IMR-90 (cell line): ENCODE data around the gene IARS2. TPM values are rescaled to one million over a fixed set of nuclear protein-coding genes. Genes with fewer than 3 reads are reported as not detected.

Source experiments
- ATAC-seq: fragments of 200-7000 bp; cut with Tn5 transposase; 2 replicates; pipeline ENCODE4 v1.9.1; 2020; ENCODE audit warnings: low read depth, mild to moderate bottlenecking, moderate library complexity
- BruUV-seq: library from RNA; stranded (reverse); fragments of 400-500 nt; replicated peaks from 2 replicates; lab custom pipeline; 2021; lab: Mats Ljungman, UMichigan
- CTCF ChIA-PET: fragments of 300-600 bp; formaldehyde crosslinking; extraction: SDS; loops from one replicate; lab custom pipeline; 2021; ENCODE audit warnings: antibody characterized with exemption; lab: Yijun Ruan, JAX
- POLR2A ChIA-PET: fragments of 300-600 bp; sonication (Branson Sonifier 250); formaldehyde crosslinking; loops from one replicate; lab custom pipeline; 2022; ENCODE audit warnings: antibody characterized with exemption; ENCODE audit not compliant: unreplicated experiment; lab: Charles Lee
- DNase-seq: peaks from one replicate; pipeline ENCODE4 v3.0.0; 2013
- H2AFZ ChIP-seq: replicated peaks from 2 replicates; pipeline ENCODE3; 2013; ENCODE audit warnings: low read length, mild to moderate bottlenecking; ENCODE audit not compliant: poor library complexity
- H2AK5ac ChIP-seq: 2 replicates; pipeline ENCODE4 v1.6.1; 2013; ENCODE audit warnings: low read depth, low read length, inconsistent platforms
- H2AK9ac ChIP-seq: replicated peaks from 2 replicates; pipeline ENCODE3; 2013; ENCODE audit warnings: mild to moderate bottlenecking, low read depth, low read length, moderate library complexity; ENCODE audit not compliant: poor library complexity
- H2BK120ac ChIP-seq: 2 replicates; pipeline ENCODE4 v1.6.1; 2013; ENCODE audit warnings: low read depth, low read length, inconsistent platforms
- H2BK15ac ChIP-seq: 3 replicates; pipeline ENCODE4 v1.6.1; 2013; ENCODE audit warnings: low read depth, low read length, inconsistent platforms
- H2BK20ac ChIP-seq: 2 replicates; pipeline ENCODE4 v1.6.1; 2013; ENCODE audit warnings: low read depth, mild to moderate bottlenecking, inconsistent platforms, low read length, moderate library complexity
- H2BK5ac ChIP-seq: 2 replicates; pipeline ENCODE4 v1.6.1; 2013; ENCODE audit warnings: mild to moderate bottlenecking, low read depth, low read length, inconsistent platforms; ENCODE audit not compliant: poor library complexity, severe bottlenecking
- H3K14ac ChIP-seq: replicated peaks from 2 replicates; pipeline ENCODE4 v1.6.1; 2013; ENCODE audit warnings: low read depth, low read length, inconsistent platforms
- H3K18ac ChIP-seq: 2 replicates; pipeline ENCODE4 v1.6.1; 2013; ENCODE audit warnings: low read depth, low read length, control low read depth
- H3K23ac ChIP-seq: 2 replicates; pipeline ENCODE4 v1.6.1; 2013; ENCODE audit warnings: low read depth, low read length, inconsistent platforms
- H3K27ac ChIP-seq: 2 replicates; pipeline ENCODE4 v1.5.1; 2013; ENCODE audit warnings: mild to moderate bottlenecking, control low read depth, low read length; ENCODE audit not compliant: insufficient read depth
- H3K27me3 ChIP-seq: 2 replicates; pipeline ENCODE4 v1.6.1; 2013; ENCODE audit warnings: low read length; ENCODE audit not compliant: control insufficient read depth, insufficient read depth
- H3K36me3 ChIP-seq: 2 replicates; pipeline ENCODE4 v1.6.1; 2013; ENCODE audit warnings: low read length, mixed read lengths; ENCODE audit not compliant: control insufficient read depth, insufficient read depth
- H3K4ac ChIP-seq: 2 replicates; pipeline ENCODE4 v1.6.1; 2013; ENCODE audit warnings: low read depth, low read length, inconsistent platforms
- H3K4me1 ChIP-seq: 2 replicates; pipeline ENCODE4 v1.6.1; 2013; ENCODE audit warnings: low read length, mixed read lengths; ENCODE audit not compliant: control insufficient read depth, insufficient read depth
- H3K4me2 ChIP-seq: 2 replicates; pipeline ENCODE4 v1.6.1; 2013; ENCODE audit warnings: low read depth, mild to moderate bottlenecking, control low read depth, low read length, moderate library complexity
- H3K4me3 ChIP-seq: 2 replicates; pipeline ENCODE4 v1.5.1; 2013; ENCODE audit warnings: low read depth, mild to moderate bottlenecking, control low read depth, low read length, moderate library complexity; ENCODE audit not compliant: insufficient read depth
- H3K56ac ChIP-seq: 2 replicates; pipeline ENCODE4 v1.6.1; 2013; ENCODE audit warnings: low read length, inconsistent platforms; ENCODE audit not compliant: insufficient read depth; ENCODE audit errors: extremely low read depth
- H3K79me1 ChIP-seq, 2 experiments: 2 replicates each; pipeline ENCODE4 v1.6.1; 2013; ENCODE audit warnings: low read length in 2 of 2, inconsistent platforms in 1 of 2, low read depth in 1 of 2
- H3K9ac ChIP-seq: 2 replicates; pipeline ENCODE4 v1.6.1; 2013; ENCODE audit warnings: low read depth, low read length, control low read depth
- H3K9me1 ChIP-seq: 2 replicates; pipeline ENCODE4 v1.6.1; 2013; ENCODE audit warnings: low read length, inconsistent platforms; ENCODE audit not compliant: insufficient read depth
- H3K9me3 ChIP-seq: 2 replicates; pipeline ENCODE4 v1.6.1; 2013; ENCODE audit warnings: low read length; ENCODE audit not compliant: control insufficient read depth, insufficient read depth
- H4K20me1 ChIP-seq: 2 replicates; pipeline ENCODE4 v1.6.1; 2013; ENCODE audit warnings: low read length, inconsistent platforms; ENCODE audit not compliant: insufficient read depth
- H4K5ac ChIP-seq: 2 replicates; pipeline ENCODE4 v1.6.1; 2013; ENCODE audit warnings: mild to moderate bottlenecking, low read depth, low read length, control low read depth
- H4K8ac ChIP-seq, 2 experiments: 2 replicates each; pipeline ENCODE4 v1.6.1; 2013; ENCODE audit warnings: low read depth in 2 of 2, low read length in 2 of 2, control low read depth in 1 of 2, inconsistent platforms in 1 of 2
- H4K91ac ChIP-seq: 2 replicates; pipeline ENCODE4 v1.6.1; 2013; ENCODE audit warnings: low read depth, low read length, inconsistent platforms; ENCODE audit not compliant: insufficient read depth
- BHLHE40 ChIP-seq: fragments of 150-350 bp; IDR thresholded peaks from 2 replicates; pipeline ENCODE4 v1.6.1; 2016; ENCODE audit warnings: mild to moderate bottlenecking, low read depth, low read length
- ELK1 ChIP-seq: fragments of 150-350 bp; IDR thresholded peaks from 2 replicates; pipeline ENCODE4 v1.6.1; 2016; ENCODE audit warnings: low read depth, mild to moderate bottlenecking, low read length, moderate library complexity, borderline replicate concordance
- MAZ ChIP-seq: IDR thresholded peaks from 2 replicates; pipeline ENCODE4 v1.6.1; 2012; ENCODE audit warnings: low read depth, mild to moderate bottlenecking, low read length, improper control_type of control experiment, moderate library complexity, borderline replicate concordance
- MXI1 ChIP-seq: IDR thresholded peaks from 2 replicates; pipeline ENCODE4 v1.6.1; 2012; ENCODE audit warnings: low read depth, mild to moderate bottlenecking, low read length, moderate library complexity, borderline replicate concordance
- NFE2L2 ChIP-seq: fragments of 150-350 bp; IDR thresholded peaks from 2 replicates; pipeline ENCODE4 v1.6.1; 2016; ENCODE audit warnings: low read depth, mild to moderate bottlenecking, low read length
- POLR2A ChIP-seq: IDR thresholded peaks from 2 replicates; pipeline ENCODE4 v1.6.1; 2012; ENCODE audit warnings: mild to moderate bottlenecking, low read depth, low read length
- RAD21 ChIP-seq: IDR thresholded peaks from 2 replicates; pipeline ENCODE4 v1.6.1; 2012; ENCODE audit warnings: low read length, improper control_type of control experiment
- RFX5 ChIP-seq: IDR thresholded peaks from 2 replicates; pipeline ENCODE4 v1.8.0; 2012; ENCODE audit warnings: low read depth, mild to moderate bottlenecking, low read length, moderate library complexity
- WGBS, 2 experiments: methylation state at CpG; one replicate each; pipeline versions ENCODE4 v1.1.5 to v1.1.7; 2013; ENCODE audit warnings: missing lambda C conversion rate in 2 of 2; ENCODE audit not compliant: insufficient read length in 1 of 2; ENCODE audit errors: extremely low coverage in 2 of 2; 5-methylcytosine and 5-hydroxymethylcytosine counted together
- dilution Hi-C: fragments of 300-500 bp; cut with HindIII; formaldehyde crosslinking; loops from one replicate; pipeline ENCODE4 v1.14.3; 2018; ENCODE audit warnings: low sequenced_read_pairs; ENCODE audit not compliant: unreplicated experiment
- in situ Hi-C: fragments of 300-500 bp; cut with MboI; formaldehyde crosslinking; loops from 3 replicates; pipeline ENCODE4 v1.14.3; 2019; ENCODE audit warnings: low sequenced_read_pairs, inconsistent platforms, mixed read lengths
- intact Hi-C: fragments of 100-400 bp; cut with micrococcal nuclease; formaldehyde crosslinking; loops from 2 replicates; pipeline ENCODE4 v1.10.0; 2022
- polyA plus RNA-seq, 3 experiments: library from polyadenylated mRNA; depleted of rRNA; stranded (reverse); fragments of >200 nt; gene quantifications; 2 replicates each; pipeline ENCODE4 v1.2.3, GENCODE V29; 2012; ENCODE audit warnings: low replicate concordance in 1 of 3
- total RNA-seq: library from RNA; depleted of rRNA; stranded (reverse); fragments of >200 nt; gene quantifications from 2 replicates; pipeline ENCODE4 v1.2.3, GENCODE V29; 2012
- TF ChIP-seq, protein P1 (sequence below): fragments of 150-350 bp; IDR thresholded peaks from 2 replicates; pipeline ENCODE4 v1.6.1; 2017; ENCODE audit warnings: mild to moderate bottlenecking, antibody characterized with exemption, low read length, low read depth

Gene IARS2
- total and polyA plus RNA-seq, 2 of the 4 experiments (the other 2 are of a cell fraction), result 34.8 to 77.4 TPM

DNA sequence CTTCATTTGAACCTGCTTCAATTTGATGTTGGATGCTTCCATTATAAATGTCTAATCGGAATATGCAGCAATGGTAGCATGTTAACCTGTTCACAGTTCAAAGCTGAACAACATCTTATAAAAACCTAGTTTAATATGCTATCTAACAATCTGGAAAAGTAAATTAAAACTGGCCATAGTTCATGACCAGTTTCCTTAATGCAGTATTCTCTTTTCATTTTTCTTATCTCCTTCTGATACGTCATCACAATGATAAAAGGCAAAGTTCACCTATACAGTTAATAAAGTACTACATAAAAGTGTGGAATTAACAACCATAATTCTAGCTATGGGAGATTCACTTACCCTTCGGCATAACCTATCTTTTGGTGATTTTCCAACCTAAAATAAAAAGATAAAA is 65.1 kb downstream of the IARS2 start:
- Histone ChIP-seq H2BK20ac (no peak overlapping the region), H2AFZ (no peak overlapping the region), H3K14ac (no peak overlapping the region), H3K9ac (no peak overlapping the region), H2BK120ac (no peak overlapping the region), H3K4me2 (no peak overlapping the region), H4K91ac (no peak overlapping the region), H3K9me1 (no peaks in the 10 kb centered on the region), H3K4ac (no peak overlapping the region), H3K4me1 (no peaks in the 10 kb centered on the region), H3K23ac (no peak overlapping the region), H3K56ac (no peak overlapping the region), H3K79me1 (no peaks in the 10 kb centered on the region; a peak in 1 of 4 replicates), H3K36me3 (peaks cover 19% of the 10 kb centered on the region), H4K8ac (no peak overlapping the region), H3K18ac (no peak overlapping the region), H3K27me3 (no peaks in the 10 kb centered on the region), H3K4me3 (no peak overlapping the region), H4K20me1 (no peaks in the 10 kb centered on the region), H3K9me3 (no peaks in the 10 kb centered on the region), H2BK15ac (no peak overlapping the region), H2BK5ac (no peak overlapping the region), H3K27ac (no peak overlapping the region), H4K5ac (no peak overlapping the region), H2AK5ac (no peak overlapping the region), H2AK9ac (no peak overlapping the region)
- dilution Hi-C loops, result no loop called here
- in situ Hi-C loops, result no loop called here
- BruUV-seq, result no TSS peak
- CTCF ChIA-PET, result interaction anchor here (0.7 kb wide), 1 partner anchor 11 kb away, joined by 3 read pairs; no protein-coding TSS in a partner anchor
- ATAC-seq (no peak), DNase-seq (no peak)
- WGBS, 2 experiments, result no CpG with 5 or more reads among the region's 3 CpGs
- intact Hi-C loops, result no loop called here
- no peak for TF ChIP-seq MAZ
- TF ChIP-seq, protein P1, sequence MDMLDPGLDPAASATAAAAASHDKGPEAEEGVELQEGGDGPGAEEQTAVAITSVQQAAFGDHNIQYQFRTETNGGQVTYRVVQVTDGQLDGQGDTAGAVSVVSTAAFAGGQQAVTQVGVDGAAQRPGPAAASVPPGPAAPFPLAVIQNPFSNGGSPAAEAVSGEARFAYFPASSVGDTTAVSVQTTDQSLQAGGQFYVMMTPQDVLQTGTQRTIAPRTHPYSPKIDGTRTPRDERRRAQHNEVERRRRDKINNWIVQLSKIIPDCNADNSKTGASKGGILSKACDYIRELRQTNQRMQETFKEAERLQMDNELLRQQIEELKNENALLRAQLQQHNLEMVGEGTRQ, result no peak
- no peak for TF ChIP-seq POLR2A
- TF ChIP-seq RAD21, result no peak
- no peak for TF ChIP-seq NFE2L2
- no peak for TF ChIP-seq MXI1
- TF ChIP-seq BHLHE40, result no peak
- TF ChIP-seq ELK1, result no peak
- TF ChIP-seq RFX5, result no peak
- POLR2A ChIA-PET, result no interaction called here
